ENCODE results near the gene LRRC36.

GRCh38 chr16:67400901-67401300 is 74.3 kb downstream of the LRRC36 start:
- TF ChIP-seq CTCF (IDR thresholded peaks at IDR 0.05) (no peak), POLR2A (IDR thresholded peaks at IDR 0.05) (no peak)

Data from right lobe of liver (tissue), 4 donors.